ENCODE measurements around the gene DENND4B.

Gene DENND4B

GRCh38 chr1:153970346-153970745, 23.8 kb upstream of the DENND4B start:
- no peak for DNase-seq

DNA sequence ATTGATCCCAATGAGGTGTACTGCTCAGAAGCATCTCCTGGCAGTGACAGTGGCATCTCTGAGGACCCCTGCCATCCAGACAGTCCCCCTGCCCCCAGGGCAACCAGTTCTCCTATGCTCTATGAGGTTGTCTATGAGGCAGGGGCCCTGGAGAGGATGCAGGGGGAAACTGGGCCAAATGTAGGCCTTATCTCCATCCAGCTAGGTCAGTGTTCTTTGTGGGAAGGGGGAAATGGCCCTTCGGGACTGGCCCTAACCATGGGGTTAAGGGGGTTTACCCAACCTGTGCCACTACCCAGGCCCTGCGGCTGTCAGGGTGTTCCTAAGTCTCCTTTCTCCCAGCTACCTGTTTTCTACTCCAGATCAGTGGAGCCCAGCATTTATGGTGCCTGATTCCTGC, 22.5 kb upstream of the DENND4B start:
- no peak for DNase-seq

- DNase-seq = no peak
Observed at GRCh38 chr1:153968408-153968807, 21.9 kb upstream of the DENND4B start.

- no peak for DNase-seq
Observed at GRCh38 chr1:153968000-153968363, 21.5 kb upstream of the DENND4B start.

- peak; percentile 81 to 97 for DNase-seq
Observed at GRCh38 chr1:153967107-153967999, 20.8 kb upstream of the DENND4B start, which contains the start of gene CREB3L4. Gene CREB3L4 (plus strand): TSS chr1:153967902. CDS start chr1:153968526, 624 bp downstream.

DNA sequence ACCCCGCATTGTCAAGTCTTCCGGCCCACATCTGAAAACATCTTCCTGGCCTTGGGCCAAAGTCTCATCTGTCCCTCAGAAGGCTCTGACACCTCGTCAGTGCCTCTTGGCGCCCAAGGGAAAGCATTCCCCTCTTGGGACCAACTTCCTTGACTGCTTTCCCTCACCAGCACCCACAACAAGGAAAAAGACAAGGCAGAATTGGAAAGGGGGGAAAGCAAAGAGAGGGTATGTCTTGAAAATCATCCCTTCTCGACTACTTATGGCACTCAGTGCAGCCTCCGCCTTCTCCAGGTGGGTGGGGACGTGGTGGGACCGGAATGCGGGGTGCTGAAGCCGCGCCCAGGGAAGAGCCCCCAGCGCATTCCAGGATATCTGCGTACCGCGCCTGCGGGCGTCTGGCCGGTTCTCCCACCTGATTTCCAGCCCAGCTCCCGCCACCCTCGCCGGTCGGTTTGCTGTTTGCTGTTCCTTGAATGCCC, 17.4 kb upstream of the DENND4B start:
- no peak for DNase-seq

DNA sequence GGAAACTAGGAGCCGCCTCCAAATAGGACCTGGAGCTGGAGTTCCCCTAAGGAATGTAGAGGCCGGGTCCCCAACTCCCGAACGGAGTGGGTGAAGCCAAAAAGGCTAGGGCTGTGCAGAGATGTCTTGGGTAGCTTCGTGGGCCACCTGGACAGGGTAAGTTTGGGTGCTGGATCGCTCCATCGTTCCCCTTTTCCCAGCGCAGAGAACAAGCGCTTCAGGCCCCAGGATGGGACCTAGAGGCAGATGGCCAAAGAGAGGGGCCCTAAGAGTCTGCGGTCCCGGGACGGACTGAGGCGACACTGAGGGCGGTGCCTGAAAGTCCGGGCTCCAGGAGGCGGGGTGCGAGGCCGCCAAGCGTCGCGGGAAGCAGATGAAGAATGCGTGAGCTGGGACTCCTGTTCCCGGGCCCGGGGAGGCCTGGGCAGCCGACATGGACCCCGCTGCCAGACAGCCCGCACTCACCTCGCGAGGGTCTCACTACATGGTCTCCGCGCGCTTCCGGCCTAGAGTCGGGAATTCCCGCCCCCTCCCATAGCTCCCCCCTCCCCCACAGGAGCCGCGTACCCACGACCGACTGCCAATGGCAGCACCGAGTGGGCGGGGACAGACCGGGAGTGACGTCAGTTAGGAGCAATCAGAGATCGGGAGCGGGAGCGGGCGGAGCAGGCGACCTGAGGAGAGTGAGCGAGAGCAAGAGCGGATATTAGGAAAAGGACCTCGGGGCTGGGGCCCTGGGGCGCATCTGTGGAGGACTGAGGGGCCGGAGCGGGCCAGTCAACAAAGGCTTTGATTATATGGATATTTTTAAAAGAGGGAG, 16.7 kb upstream of the DENND4B start, which contains the start of gene SLC39A1:
TSS of gene SLC39A1 (minus strand) at position 508 of the 820 bp plus-strand sequence. CDS start 822 bp downstream, outside the sequence.
- peak; percentile 96 to 97 for DNase-seq

DNA sequence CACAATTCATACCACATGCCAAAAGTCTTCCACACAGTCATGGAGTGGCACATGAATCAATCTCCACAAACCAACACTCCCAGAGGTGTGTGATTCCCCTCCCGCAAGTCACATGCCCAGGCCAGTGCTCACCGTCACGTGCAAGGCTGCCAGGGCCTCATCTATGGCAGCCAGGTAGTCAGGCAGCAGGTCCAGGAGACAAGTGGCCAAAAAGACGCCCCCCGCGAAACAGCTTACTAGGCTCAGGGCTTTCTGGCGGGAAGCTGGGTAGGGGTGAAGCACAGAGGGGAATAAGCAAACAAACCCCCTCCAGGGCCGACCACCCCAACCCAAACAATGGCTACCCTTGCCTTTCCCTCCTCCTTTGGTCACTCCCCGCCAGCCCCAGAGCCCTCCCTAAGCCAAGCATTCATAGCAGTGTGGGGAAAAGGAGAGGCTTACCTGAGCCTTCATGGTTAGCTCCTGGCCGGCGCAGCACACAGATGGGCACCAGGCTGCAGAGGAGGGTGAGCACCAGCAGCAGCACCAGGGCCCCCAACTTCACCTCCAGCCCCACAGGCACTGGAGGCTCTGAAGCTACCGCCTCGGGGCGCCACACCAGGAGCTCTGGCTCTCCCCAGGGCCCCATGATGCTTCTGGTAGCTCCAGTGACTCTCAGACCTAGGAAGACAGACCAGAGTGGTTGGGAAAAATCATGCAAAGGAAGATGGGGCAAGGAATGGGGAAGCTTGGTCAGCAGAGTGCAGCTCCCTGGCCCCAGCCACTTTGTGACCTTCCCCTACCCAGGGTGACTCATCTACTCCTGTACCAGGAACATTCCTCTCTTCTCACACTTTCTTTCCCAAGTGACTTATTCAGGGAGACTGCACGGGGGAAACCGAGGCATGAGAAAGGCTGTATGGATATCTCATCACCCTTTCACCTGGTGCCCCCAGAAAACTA, 15.8 kb upstream of the DENND4B start:
- DNase-seq = no peak

GRCh38 chr1:153961421-153961820, 14.9 kb upstream of the DENND4B start:
- DNase-seq = no peak

GRCh38 chr1:153960206-153960605, 13.7 kb upstream of the DENND4B start:
- no peak for DNase-seq

- no peak for DNase-seq
Observed at GRCh38 chr1:153959454-153959853, 12.9 kb upstream of the DENND4B start.

- no peak for DNase-seq
Observed at GRCh38 chr1:153958961-153959260, 12.4 kb upstream of the DENND4B start.

DNA sequence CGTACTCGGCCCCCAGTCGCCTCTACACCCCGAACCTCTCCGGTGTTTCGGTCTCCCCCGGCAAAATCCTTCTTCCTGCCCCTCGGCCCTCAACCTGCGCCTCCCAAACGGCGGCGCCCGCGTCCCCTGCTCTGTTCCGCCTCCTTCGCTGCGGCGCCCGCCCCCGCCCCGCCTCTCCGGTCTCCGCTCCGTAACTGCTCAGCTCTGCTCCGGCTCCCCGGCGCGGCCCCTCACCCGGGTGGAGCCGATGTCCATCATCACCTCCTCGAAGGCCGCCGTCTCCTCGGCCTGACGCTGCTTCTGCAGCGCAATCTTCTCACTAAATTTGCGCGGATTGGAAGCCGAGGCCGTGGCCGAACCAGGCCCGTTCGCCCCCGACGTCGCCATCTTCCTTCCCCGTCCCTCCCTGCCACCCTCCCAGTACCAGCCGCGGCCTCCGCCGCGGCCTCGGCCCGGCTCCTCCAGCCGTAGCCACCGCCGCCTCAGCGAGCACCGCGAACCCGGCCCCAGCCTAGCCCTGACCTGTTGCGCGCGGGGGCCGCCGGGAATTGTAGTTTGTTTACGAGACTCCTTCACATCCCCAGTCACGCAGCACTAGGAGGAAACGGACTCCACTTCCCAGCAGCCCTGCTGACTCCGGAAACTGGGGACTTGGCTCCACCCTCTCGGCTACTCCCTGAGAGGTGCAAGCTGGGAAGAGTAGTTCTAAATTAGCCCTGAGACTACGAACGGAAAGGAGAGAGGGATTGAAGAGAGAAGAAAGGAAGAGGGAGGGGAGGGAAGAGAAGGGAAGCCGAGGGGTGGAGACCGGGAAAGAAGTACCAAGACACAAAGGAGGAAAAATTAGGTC, 11.8 kb upstream of the DENND4B start, which contains the start of gene CRTC2:
TSS of gene CRTC2 (minus strand) at position 502 of the 850 bp plus-strand sequence. CDS start at position 387, 115 bp downstream.
- peak; percentile 94 to 99 for DNase-seq

GRCh38 chr1:153957744-153958110, 11.2 kb upstream of the DENND4B start:
- DNase-seq = no peak

DNA sequence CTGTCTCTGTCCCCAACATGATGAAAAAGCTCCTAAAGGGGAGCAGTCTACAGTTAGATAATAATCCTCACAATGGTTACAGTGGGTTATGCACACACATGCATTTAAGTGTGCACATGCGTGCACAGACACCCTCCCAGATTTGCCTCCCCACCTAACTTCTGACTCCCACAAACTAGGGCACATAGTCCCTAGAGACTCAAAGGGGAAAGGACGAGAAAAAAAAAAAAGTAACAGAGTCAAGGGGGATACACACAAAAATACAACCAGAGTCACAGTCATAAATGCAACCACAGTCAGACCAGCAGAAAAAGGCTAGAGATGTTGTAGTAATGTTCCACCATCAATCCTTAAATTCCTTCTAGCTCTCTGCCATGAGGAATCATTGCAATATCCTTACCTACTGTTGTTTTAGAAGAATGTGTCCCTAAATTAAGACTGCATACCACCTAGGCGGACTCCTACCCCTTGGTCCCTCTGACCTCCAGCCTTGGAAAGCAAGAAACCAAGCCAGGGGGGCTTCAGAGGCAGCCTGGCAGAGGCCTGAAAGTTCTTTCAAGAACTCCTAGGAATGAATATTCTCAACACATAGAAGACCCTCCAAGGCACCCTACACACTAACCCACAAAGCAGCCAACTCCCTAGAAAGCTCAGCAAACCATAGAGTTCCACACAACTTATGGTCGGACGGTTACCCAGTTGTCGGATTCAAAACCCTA, 10.6 kb upstream of the DENND4B start:
- DNase-seq = no peak

DNA sequence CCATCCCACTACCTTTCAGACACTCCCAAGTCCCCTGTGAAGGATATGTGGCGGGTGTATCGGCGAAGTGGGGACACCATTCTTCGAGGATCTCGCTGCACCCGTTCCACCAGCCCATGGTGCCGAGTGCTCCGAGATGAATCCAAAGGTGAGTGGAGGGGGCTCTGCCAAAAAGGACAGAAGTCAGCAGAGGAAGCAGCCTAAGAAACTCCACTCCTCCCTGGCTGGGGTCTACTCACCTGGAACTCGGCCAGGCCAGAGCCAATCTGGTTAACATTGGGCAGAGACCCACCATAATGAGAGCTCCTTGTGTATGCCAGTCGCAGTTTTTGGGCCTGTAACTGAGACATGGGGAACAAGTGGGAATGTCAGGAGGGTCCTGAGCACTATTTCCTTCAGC, 8.3 kb upstream of the DENND4B start:
- no peak for DNase-seq

GRCh38 chr1:153953859-153954365, 7.4 kb upstream of the DENND4B start:
- no peak for DNase-seq

DNA sequence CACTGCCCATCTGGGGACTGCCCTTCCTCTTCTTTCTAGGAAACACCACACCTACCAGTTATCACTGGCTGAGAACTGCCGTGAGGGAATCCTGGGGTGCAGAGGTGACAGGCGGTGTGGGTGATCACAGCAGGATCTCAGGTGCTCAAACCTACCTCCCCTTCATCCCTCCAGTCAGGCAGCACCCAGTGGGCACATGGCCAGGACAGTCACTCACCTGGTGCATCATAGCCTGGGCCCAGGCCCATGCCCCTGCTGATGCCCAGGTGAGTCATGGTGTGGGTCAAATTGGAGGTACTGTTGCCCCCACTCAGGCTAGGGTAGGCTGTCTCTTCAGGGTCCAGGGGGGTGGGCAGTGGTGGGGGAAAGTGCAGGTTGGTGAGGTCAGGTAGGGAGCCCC, 5.3 kb upstream of the DENND4B start:
- no peak for DNase-seq

GRCh38 chr1:153951183-153951582, 4.7 kb upstream of the DENND4B start:
- no peak for DNase-seq

- DNase-seq = no peak
Observed at GRCh38 chr1:153945795-153946621, 510 bp downstream of the DENND4B start.

All from cerebellar nuclear complex (tissue), 1 donor.